ENCODE results near the gene UBAC1. TPM values are rescaled to one million over a fixed set of nuclear protein-coding genes. Genes with fewer than 3 reads are reported as not detected.
"Not testable (repeated sequence)": the region's sequence is repeated elsewhere in the genome, so short reads cannot be mapped to it uniquely, and the experiment has no call there.

UBAC1 gene
- total RNA-seq, 2 experiments from 2014 or later = 41.7 to 42.8 TPM

GRCh38 chr9:135951889-135952663 is 9.1 kb downstream of the UBAC1 start:
- Mint-ChIP-seq H3K36me3 (ENCODE audit: low read depth) (peaks cover 33% of the 10 kb centered on the region), H3K9me3 (ENCODE audit: low read depth) (no peaks in the 10 kb centered on the region), H3K4me1 (peaks cover 4% of the 10 kb centered on the region), H3K4me3 (no peak overlapping the region), H3K27ac (no peak overlapping the region), H3K27me3 (no peaks in the 10 kb centered on the region)
- ATAC-seq (no peak), DNase-seq (no peak)
- ChIA-PET POLR2A (no interaction called here), CTCF (no interaction called here)
- intact Hi-C loops (cut with DNase I, micrococcal nuclease) = no loop called here

DNA sequence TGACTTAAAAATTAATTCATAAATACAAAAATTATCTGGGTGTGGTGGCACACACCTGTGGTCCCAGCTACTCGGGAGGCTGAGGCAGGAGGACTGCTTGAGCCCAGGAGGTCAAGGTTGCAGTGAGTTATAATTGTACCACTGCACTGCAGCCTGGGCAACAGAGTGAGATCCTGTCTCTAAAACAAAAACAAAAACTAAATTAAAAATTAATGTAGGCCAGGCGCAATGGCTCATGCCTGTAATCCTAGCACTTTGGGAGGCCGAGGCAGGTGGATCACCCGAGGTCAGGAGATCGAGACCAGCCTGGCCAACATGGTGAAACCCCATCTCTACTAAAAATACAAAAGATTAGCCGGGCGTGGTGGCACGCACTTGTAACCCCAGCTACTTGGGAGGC is 9.9 kb downstream of the UBAC1 start:
- H3K36me3 Mint-ChIP-seq (ENCODE audit: low read depth) = peaks cover 36% of the 10 kb centered on the region
- H3K27ac Mint-ChIP-seq; ATAC-seq; DNase-seq; H3K4me1 Mint-ChIP-seq; POLR2A ChIA-PET; H3K4me3 Mint-ChIP-seq; H3K9me3 Mint-ChIP-seq (ENCODE audit: low read depth); intact Hi-C loops (cut with DNase I, micrococcal nuclease); CTCF ChIA-PET; H3K27me3 Mint-ChIP-seq: not testable (repeated sequence)

DNA sequence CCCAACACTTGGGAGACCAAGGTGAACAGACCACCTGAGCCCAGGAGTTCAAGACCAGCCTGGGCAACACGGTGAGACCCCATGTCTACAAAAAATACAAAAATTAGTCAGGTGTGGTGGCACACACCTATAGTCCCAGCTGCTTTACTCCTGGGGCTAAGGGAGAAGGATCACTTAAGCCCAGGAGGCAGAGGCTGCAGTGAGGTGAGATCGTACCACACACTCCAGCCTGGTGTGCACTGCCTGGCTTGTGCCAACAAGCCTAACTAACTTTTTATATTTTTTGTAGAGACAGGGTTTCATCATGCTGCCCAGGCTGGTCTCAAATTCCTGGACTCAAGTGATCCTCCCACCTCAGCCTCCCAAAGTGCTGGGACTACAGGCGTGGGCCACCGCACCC is 10.3 kb downstream of the UBAC1 start:
- CTCF ChIA-PET = interaction anchor here (0.8 to 1.1 kb wide), 2 partner anchors 9 to 89 kb away, joined by 3 to 4 read pairs; no protein-coding TSS in a partner anchor

DNA sequence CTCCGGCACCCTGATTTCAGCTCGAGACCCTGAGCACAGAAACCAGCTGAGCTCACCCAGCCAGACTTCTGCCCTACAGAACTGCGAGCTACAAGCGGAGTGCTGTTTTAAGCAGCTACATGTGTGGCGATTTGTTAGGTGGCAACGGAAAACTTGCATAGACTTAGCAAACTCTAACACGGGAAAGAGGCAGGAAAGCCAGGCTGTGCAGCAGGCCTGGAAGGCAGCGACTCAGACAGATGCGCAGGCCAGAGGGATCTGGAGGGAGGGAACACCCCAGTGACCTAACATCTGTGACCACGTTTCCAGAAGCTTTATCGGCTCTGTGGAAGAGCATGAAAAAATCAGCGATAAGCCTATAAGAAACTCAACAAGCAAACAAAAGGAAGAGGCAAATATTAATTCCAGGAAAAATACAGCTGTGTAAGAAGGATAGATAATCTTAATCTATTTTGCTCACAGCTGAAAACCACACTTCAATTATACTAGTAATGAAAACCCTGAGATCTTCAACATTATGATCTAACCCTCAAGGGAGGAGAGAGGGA is 11.0 kb downstream of the UBAC1 start:
- no peak overlapping the region for H3K27ac Mint-ChIP-seq
- H3K36me3 Mint-ChIP-seq (ENCODE audit: low read depth) = peaks cover 46% of the 10 kb centered on the region

More for the DNA sequence above, 10.3 kb downstream of the UBAC1 start:
- H3K36me3 Mint-ChIP-seq (ENCODE audit: low read depth) = peaks cover 40% of the 10 kb centered on the region
- H3K4me1 Mint-ChIP-seq; DNase-seq; ATAC-seq; H3K4me3 Mint-ChIP-seq; POLR2A ChIA-PET; H3K27me3 Mint-ChIP-seq; H3K9me3 Mint-ChIP-seq (ENCODE audit: low read depth); H3K27ac Mint-ChIP-seq; intact Hi-C loops (cut with DNase I, micrococcal nuclease): not testable (repeated sequence)

DNA sequence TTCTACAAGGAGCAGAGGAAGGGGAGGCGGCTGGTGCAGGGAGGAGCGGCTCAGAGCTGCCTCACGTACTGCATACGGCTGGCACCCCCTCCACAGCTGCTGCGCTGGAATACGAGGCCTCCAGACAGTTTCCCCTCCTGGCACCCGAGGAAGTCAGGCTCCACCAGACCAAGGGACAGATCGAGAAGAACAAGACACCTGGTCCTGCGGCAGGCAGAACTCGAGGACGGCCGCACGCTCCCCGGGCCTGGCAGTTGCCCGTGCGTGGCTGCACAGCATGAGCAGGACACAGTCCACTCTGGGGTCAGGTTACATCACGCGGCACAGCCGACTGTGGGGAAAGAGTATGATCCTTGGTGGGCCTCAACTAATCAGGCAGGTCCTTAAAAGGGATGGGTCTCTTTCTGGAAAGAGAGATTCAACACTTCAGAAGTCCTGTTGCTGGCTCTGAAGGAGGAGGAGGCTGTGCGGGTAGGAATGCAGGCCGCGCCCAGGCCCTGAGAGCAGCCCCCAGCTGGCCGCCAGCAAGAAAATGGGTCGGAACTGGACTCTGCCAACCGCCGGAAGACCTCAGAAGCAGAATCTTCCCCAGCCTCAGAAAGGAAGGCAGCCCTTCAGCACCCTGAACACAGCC is 11.6 kb downstream of the UBAC1 start:
- no peak for DNase-seq
- ATAC-seq = no peak
- Mint-ChIP-seq H3K4me1 (peaks cover 4% of the 10 kb centered on the region), H3K27me3 (no peaks in the 10 kb centered on the region), H3K4me3 (no peak overlapping the region), H3K9me3 (ENCODE audit: low read depth) (no peaks in the 10 kb centered on the region), H3K27ac (no peak overlapping the region), H3K36me3 (ENCODE audit: low read depth) (peaks cover 46% of the 10 kb centered on the region)
- intact Hi-C loops (cut with DNase I, micrococcal nuclease) = no loop called here
- POLR2A ChIA-PET = no interaction called here
- CTCF ChIA-PET = interaction anchor here (0.7 to 1.1 kb wide), 3 partner anchors 10 to 88 kb away, joined by 3 to 4 read pairs (median 3); no protein-coding TSS in a partner anchor

More for the DNA sequence above, 11.0 kb downstream of the UBAC1 start:
- CTCF ChIA-PET = interaction anchor here (0.7 to 1.1 kb wide), 3 partner anchors 10 to 89 kb away, joined by 3 to 4 read pairs (median 3); no protein-coding TSS in a partner anchor
- H3K4me1 Mint-ChIP-seq = peaks cover 4% of the 10 kb centered on the region
- ATAC-seq (no peak), DNase-seq (no peak)
- no peak overlapping the region for H3K4me3 Mint-ChIP-seq
- POLR2A ChIA-PET = no interaction called here
- intact Hi-C loops (cut with DNase I, micrococcal nuclease) = no loop called here
- no peaks in the 10 kb centered on the region for H3K27me3 Mint-ChIP-seq
- no peaks in the 10 kb centered on the region for H3K9me3 Mint-ChIP-seq (ENCODE audit: low read depth)

GRCh38 chr9:135948968-135949367 is 12.2 kb downstream of the UBAC1 start:
- H3K4me3 Mint-ChIP-seq = no peak overlapping the region
- POLR2A ChIA-PET = no interaction called here

DNA sequence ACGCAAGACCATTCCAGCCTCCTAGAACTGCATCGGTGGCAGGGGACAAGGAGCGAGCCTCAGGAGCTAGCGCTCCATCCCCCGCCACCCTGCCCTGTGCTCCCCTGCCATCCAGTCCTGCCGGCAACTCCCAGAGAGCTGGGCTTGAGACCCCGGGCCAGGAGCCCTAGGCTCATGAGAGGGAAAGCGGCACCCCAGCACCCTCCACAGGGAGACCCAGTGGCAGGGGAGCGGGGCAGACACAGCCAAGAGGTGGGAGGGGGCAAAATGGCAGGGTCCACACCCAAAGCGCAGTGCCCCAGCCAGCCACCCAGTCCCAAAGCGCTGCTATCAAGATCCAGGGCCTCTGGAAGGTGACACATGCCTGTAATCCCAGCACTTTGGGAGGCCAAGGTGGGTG is 12.7 kb downstream of the UBAC1 start:
- ATAC-seq = no peak

More at GRCh38 chr9:135948968-135949367, 12.2 kb downstream of the UBAC1 start:
- CTCF ChIA-PET = no interaction called here
- no peak for ATAC-seq
- no peak overlapping the region for H3K27ac Mint-ChIP-seq
- no peak for DNase-seq
- H3K4me1 Mint-ChIP-seq = peaks cover 4% of the 10 kb centered on the region
- H3K9me3 Mint-ChIP-seq (ENCODE audit: low read depth) = no peaks in the 10 kb centered on the region
- no peaks in the 10 kb centered on the region for H3K27me3 Mint-ChIP-seq
- H3K36me3 Mint-ChIP-seq (ENCODE audit: low read depth) = peaks cover 49% of the 10 kb centered on the region
- intact Hi-C loops (cut with DNase I, micrococcal nuclease) = no loop called here

GRCh38 chr9:135947582-135947981 is 13.6 kb downstream of the UBAC1 start:
- intact Hi-C loops (cut with DNase I, micrococcal nuclease) = no loop called here
- ATAC-seq (no peak), DNase-seq (no peak)
- no peak overlapping the region for H3K27ac Mint-ChIP-seq
- CTCF ChIA-PET = no interaction called here
- H3K4me1 Mint-ChIP-seq = peaks cover 4% of the 10 kb centered on the region
- no peaks in the 10 kb centered on the region for H3K27me3 Mint-ChIP-seq
- no peak overlapping the region for H3K4me3 Mint-ChIP-seq
- POLR2A ChIA-PET = interaction anchor here (0.6 kb wide), 1 partner anchor 89 kb away, joined by 3 read pairs; no protein-coding TSS in a partner anchor
- H3K9me3 Mint-ChIP-seq (ENCODE audit: low read depth) = no peaks in the 10 kb centered on the region
- peaks cover 53% of the 10 kb centered on the region for H3K36me3 Mint-ChIP-seq (ENCODE audit: low read depth)

More for the DNA sequence above, 12.7 kb downstream of the UBAC1 start:
- POLR2A ChIA-PET = no interaction called here
- Mint-ChIP-seq H3K36me3 (ENCODE audit: low read depth) (peaks cover 51% of the 10 kb centered on the region), H3K27ac (no peak overlapping the region), H3K9me3 (ENCODE audit: low read depth) (no peaks in the 10 kb centered on the region), H3K4me3 (no peak overlapping the region), H3K27me3 (no peaks in the 10 kb centered on the region), H3K4me1 (peaks cover 4% of the 10 kb centered on the region)
- no peak for DNase-seq
- CTCF ChIA-PET = no interaction called here
- intact Hi-C loops (cut with DNase I, micrococcal nuclease) = no loop called here

DNA sequence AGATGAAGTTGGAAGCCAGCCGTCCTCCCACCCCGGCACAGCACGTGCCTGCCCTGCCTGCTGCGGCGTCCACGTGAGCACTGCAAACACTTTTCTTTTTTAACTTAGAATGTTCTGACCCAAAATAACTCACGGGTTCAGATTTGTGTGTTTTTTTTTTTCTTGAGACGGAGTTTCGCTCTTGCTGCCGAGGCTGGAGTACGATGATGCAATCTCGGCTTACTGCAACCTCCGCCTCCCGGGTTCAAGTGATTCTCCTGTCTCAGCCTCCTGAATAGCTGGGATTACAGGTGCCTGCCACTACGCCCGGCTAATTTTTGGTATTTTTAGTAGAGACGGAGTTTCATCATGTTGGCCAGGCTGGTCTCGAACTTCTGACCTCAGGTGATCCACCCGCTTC is 14.1 kb downstream of the UBAC1 start:
- intact Hi-C loops (cut with DNase I, micrococcal nuclease) = not testable (repeated sequence)

DNA sequence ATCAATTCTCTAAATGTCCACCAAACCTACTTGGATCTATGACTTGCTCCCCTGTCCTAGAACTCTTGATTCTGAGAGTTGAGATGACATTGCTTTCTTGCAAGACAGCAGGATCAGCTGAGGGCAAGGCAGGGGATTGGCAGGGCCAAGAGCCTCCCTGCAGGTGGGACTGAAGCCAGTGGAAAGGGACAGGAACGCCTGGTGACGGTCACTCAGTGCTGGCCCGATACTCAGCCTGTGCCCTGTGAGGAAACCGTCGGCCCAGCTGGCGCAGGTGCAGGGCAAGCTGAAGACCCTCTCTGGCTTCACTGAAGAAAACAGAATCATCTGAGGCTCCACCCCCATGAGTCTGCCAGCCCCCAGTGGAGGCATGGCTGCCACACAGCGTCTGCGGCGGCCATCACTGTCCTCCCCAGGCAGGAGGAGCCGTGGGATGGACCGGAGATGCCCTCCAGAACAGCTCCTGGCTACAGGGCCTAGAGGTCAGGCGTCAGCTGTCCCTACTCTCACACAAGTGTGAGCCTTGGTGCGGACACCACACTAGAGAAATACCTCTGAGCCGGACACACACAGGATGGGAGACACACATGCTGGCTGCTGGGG is 14.7 kb downstream of the UBAC1 start:
- Mint-ChIP-seq H3K9me3 (ENCODE audit: low read depth) (no peaks in the 10 kb centered on the region), H3K4me1 (peaks cover 4% of the 10 kb centered on the region), H3K27ac (no peak overlapping the region), H3K36me3 (ENCODE audit: low read depth) (peaks cover 50% of the 10 kb centered on the region), H3K4me3 (no peak overlapping the region), H3K27me3 (no peaks in the 10 kb centered on the region)
- DNase-seq (no peak), ATAC-seq (no peak)
- ChIA-PET CTCF (no interaction called here), POLR2A (no interaction called here)
- intact Hi-C loops (cut with DNase I, micrococcal nuclease) = no loop called here

More for the DNA sequence above, 14.1 kb downstream of the UBAC1 start:
- ATAC-seq; H3K9me3 Mint-ChIP-seq (ENCODE audit: low read depth); CTCF ChIA-PET; H3K27me3 Mint-ChIP-seq; POLR2A ChIA-PET; DNase-seq; H3K27ac Mint-ChIP-seq; H3K4me3 Mint-ChIP-seq; H3K4me1 Mint-ChIP-seq: not testable (repeated sequence)
- H3K36me3 Mint-ChIP-seq (ENCODE audit: low read depth) = peaks cover 49% of the 10 kb centered on the region

DNA sequence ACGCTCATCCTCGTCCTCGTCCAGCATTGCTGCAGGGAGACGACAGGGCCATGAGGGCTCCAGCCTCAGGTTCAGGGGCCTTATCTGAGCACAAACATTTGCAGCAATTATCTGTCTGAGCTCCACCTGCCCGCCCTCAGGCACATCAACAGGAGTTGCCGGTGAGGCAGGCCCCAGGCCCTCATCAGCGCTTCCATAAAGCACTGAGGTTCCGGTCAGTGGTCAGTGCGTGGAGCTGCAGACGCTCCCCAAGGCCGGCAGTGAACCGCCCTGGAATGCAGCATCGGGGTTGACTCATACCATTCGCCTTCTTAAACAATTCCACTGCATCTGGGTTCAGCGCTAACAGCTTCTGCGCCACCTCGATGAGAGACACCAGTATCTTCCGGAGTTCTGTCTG is 15.2 kb downstream of the UBAC1 start:
- intact Hi-C loops (cut with DNase I, micrococcal nuclease) = no loop called here
- H3K27me3 Mint-ChIP-seq = no peaks in the 10 kb centered on the region
- POLR2A ChIA-PET = no interaction called here
- CTCF ChIA-PET = no interaction called here
- peaks cover 52% of the 10 kb centered on the region for H3K36me3 Mint-ChIP-seq (ENCODE audit: low read depth)
- peaks cover 4% of the 10 kb centered on the region for H3K4me1 Mint-ChIP-seq
- no peak overlapping the region for H3K27ac Mint-ChIP-seq
- H3K4me3 Mint-ChIP-seq = no peak overlapping the region
- no peaks in the 10 kb centered on the region for H3K9me3 Mint-ChIP-seq (ENCODE audit: low read depth)
- DNase-seq = no peak
- no peak for ATAC-seq

Measured in activated CD4-positive, alpha-beta T cell treated with anti-CD3 and anti-CD28 coated beads for 36 hours (primary cell).